Measurements from ENCODE around the gene C5AR2.

DNA sequence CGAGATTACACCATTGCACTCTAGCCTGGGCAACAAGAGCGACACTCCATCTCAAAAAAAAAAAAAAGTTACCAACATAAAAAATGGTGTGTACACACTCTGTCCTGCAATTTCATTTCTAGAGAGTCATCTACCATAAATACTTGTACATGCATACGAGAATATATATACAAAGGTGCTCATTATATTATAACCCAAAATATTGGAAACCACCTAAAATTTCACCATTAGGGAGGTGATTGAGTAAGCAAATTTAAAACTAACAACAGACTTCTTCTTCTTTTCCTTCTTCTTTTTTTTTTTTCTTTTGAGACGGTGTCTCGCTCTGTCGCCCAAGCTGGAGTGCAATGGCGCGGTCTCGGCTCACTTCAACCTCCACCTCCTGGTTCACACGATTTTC, 29.7 kb upstream of the C5AR2 start:
- TF ChIP-seq, protein P1, sequence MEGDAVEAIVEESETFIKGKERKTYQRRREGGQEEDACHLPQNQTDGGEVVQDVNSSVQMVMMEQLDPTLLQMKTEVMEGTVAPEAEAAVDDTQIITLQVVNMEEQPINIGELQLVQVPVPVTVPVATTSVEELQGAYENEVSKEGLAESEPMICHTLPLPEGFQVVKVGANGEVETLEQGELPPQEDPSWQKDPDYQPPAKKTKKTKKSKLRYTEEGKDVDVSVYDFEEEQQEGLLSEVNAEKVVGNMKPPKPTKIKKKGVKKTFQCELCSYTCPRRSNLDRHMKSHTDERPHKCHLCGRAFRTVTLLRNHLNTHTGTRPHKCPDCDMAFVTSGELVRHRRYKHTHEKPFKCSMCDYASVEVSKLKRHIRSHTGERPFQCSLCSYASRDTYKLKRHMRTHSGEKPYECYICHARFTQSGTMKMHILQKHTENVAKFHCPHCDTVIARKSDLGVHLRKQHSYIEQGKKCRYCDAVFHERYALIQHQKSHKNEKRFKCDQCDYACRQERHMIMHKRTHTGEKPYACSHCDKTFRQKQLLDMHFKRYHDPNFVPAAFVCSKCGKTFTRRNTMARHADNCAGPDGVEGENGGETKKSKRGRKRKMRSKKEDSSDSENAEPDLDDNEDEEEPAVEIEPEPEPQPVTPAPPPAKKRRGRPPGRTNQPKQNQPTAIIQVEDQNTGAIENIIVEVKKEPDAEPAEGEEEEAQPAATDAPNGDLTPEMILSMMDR (IDR thresholded peaks at IDR 0.05) = no peak
- TF ChIP-seq EZH2 (IDR thresholded peaks at IDR 0.05; ENCODE audit: borderline replicate concordance, insufficient read depth, low read depth, low read length, poor library complexity, severe bottlenecking) = no peak
